Liver (tissue), 9 donors: ENCODE measurements around the gene SPTLC2. TPM values are rescaled to one million over a fixed set of nuclear protein-coding genes. Genes with fewer than 3 reads are reported as not detected.

ENCODE experiments used
- DNase-seq: peaks from one replicate; pipeline ENCODE4 v3.0.0-alpha.2; 2017; ENCODE audit warnings: low spot score
- H3K27ac ChIP-seq, 2 donors: one replicate each; pipeline ENCODE4 v1.7.0; 2013; ENCODE audit warnings: inconsistent platforms in 2 of 2, low read length in 2 of 2, control low read depth in 1 of 2, low read depth in 1 of 2, mild to moderate bottlenecking in 1 of 2
- H3K27me3 ChIP-seq, 4 donors: one replicate each; pipeline versions ENCODE4 v1.6.1 to v1.7.0; 2013; ENCODE audit warnings: low read length in 3 of 4, inconsistent platforms in 1 of 4, mild to moderate bottlenecking in 1 of 4, moderate library complexity in 1 of 4; ENCODE audit not compliant: control insufficient read depth in 4 of 4, insufficient read depth in 4 of 4
- H3K36me3 ChIP-seq, 4 donors: one replicate each; pipeline versions ENCODE4 v1.6.1 to v1.7.0; 2013; ENCODE audit warnings: low read length in 3 of 4, mild to moderate bottlenecking in 3 of 4, low read depth in 1 of 4, moderate library complexity in 1 of 4; ENCODE audit not compliant: control insufficient read depth in 4 of 4, insufficient read depth in 3 of 4
- H3K4me1 ChIP-seq, 4 donors: one replicate each; pipeline versions ENCODE4 v1.6.1 to v1.7.0; 2013; ENCODE audit warnings: low read length in 3 of 4, mild to moderate bottlenecking in 3 of 4, moderate library complexity in 1 of 4; ENCODE audit not compliant: control insufficient read depth in 4 of 4, insufficient read depth in 4 of 4
- H3K4me3 ChIP-seq, 3 donors: one replicate each; pipeline versions ENCODE4 v1.6.1 to v1.7.0; 2013; ENCODE audit warnings: low read length in 3 of 3, control low read depth in 1 of 3, low read depth in 1 of 3, mild to moderate bottlenecking in 1 of 3
- H3K9ac ChIP-seq, 2 donors: one replicate each; pipeline ENCODE4 v1.7.0; 2013; ENCODE audit warnings: low read length in 2 of 2, mild to moderate bottlenecking in 2 of 2, moderate library complexity in 2 of 2, control low read depth in 1 of 2, low read depth in 1 of 2
- H3K9me3 ChIP-seq, 4 donors: one replicate each; pipeline versions ENCODE4 v1.6.1 to v1.7.0; 2013; ENCODE audit warnings: low read length in 3 of 4; ENCODE audit not compliant: control insufficient read depth in 4 of 4
- EGR1 ChIP-seq, 2 donors: IDR thresholded peaks; 2 replicates each; pipeline ENCODE4 v1.6.1; 2016 to 2018; ENCODE audit warnings: antibody characterized with exemption in 2 of 2, low read depth in 2 of 2
- FOXA1 ChIP-seq: IDR thresholded peaks from 2 replicates; pipeline ENCODE4 v1.6.1; 2016; ENCODE audit warnings: antibody characterized with exemption
- HNF4A ChIP-seq, 2 donors: conservative IDR thresholded peaks; 2 replicates each; pipeline ENCODE4 v1.6.1; 2016; ENCODE audit warnings: antibody characterized with exemption in 2 of 2, mild to moderate bottlenecking in 2 of 2
- HNF4G ChIP-seq: IDR thresholded peaks from 2 replicates; pipeline ENCODE4 v1.6.1; 2016; ENCODE audit warnings: antibody characterized with exemption
- MAX ChIP-seq: IDR thresholded peaks from 2 replicates; pipeline ENCODE4 v1.6.1; 2016; ENCODE audit warnings: antibody characterized with exemption
- NR2F2 ChIP-seq: IDR thresholded peaks from 2 replicates; pipeline ENCODE4 v1.6.1; 2016; ENCODE audit warnings: antibody characterized with exemption
- RAD21 ChIP-seq, 2 donors: IDR thresholded peaks; 2 replicates each; pipeline ENCODE4 v1.6.1; 2016; ENCODE audit warnings: antibody characterized with exemption in 2 of 2, mild to moderate bottlenecking in 2 of 2
- REST ChIP-seq: IDR thresholded peaks from 2 replicates; pipeline ENCODE4 v1.6.1; 2016; ENCODE audit warnings: antibody characterized with exemption, mild to moderate bottlenecking
- RXRA ChIP-seq, 2 donors: IDR thresholded peaks; 2 replicates each; pipeline ENCODE4 v1.6.1; 2017 to 2018; ENCODE audit warnings: antibody characterized with exemption in 2 of 2, mild to moderate bottlenecking in 1 of 2
- SP1 ChIP-seq: IDR thresholded peaks from 2 replicates; pipeline ENCODE4 v1.6.1; 2018; ENCODE audit warnings: antibody characterized with exemption, mild to moderate bottlenecking
- TAF1 ChIP-seq: conservative IDR thresholded peaks from 2 replicates; pipeline ENCODE4 v1.6.1; 2016; ENCODE audit warnings: antibody characterized with exemption, mild to moderate bottlenecking
- YY1 ChIP-seq: IDR thresholded peaks from 2 replicates; pipeline ENCODE4 v1.6.1; 2016; ENCODE audit warnings: antibody characterized with exemption, mild to moderate bottlenecking
- WGBS: extraction: QIAGEN DNeasy Blood & Tissue Kit; methylation state at CpG from one replicate; pipeline ENCODE4 v1.1.7; 2013; 5-methylcytosine and 5-hydroxymethylcytosine counted together
- polyA plus RNA-seq, 2 donors: library from polyadenylated mRNA; stranded (reverse) in 1 of 2; unstranded in 1 of 2; fragments of 200-250 nt in 1 of 2; fragments of >200 nt in 1 of 2; fragmentation: Nextera tagmentation in 1 of 2; extraction: Ambion mirVana in 1 of 2; gene quantifications; one replicate each; pipeline versions ENCODE4 v1.2.1 to v1.2.3, GENCODE V29; 2013 to 2015
- total RNA-seq, 2 donors: library from RNA; depleted of rRNA; stranded (reverse); fragments of >200 nt; gene quantifications; one replicate each; pipeline ENCODE4 v1.2.3, GENCODE V29; 2014
- TF ChIP-seq, protein P1 (sequence below): fragments of 150-350 bp; IDR thresholded peaks from 2 replicates; pipeline ENCODE4 v1.5.1; 2017; ENCODE audit warnings: improper control_type of control experiment, low read depth, low read length; ENCODE audit not compliant: missing input control
- donor health status: healthy.
- donor health status: healthy.
- donor health status: healthy.
- donor health status: healthy.
- donor health status: healthy.

The SPTLC2 gene
- total and polyA plus RNA-seq, 4 donors = 3.9 to 19.2 (median 9.9) TPM

GRCh38 chr14:77459072-77459723 is 157.2 kb downstream of the SPTLC2 start:
- peak overlapping the region; percentile 79 to 99 for H3K9ac ChIP-seq
- peak overlapping the region; percentile 68 to 90 (median 88) for H3K4me3 ChIP-seq
- peaks cover 7 to 40% (median 34%) of the 10 kb centered on the region in 4 donors for H3K36me3 ChIP-seq
- H3K9me3 ChIP-seq = no peaks in the 10 kb centered on the region
- WGBS = 50% methylated on average over 13 of the region's 13 CpGs
- TF ChIP-seq MAX (no peak), SP1 (no peak), RXRA (IDR thresholded peaks at IDR 0.05) (no peak), RAD21 (IDR thresholded peaks at IDR 0.05) (peak; percentile 49 to 68)
- TF ChIP-seq, protein P1, sequence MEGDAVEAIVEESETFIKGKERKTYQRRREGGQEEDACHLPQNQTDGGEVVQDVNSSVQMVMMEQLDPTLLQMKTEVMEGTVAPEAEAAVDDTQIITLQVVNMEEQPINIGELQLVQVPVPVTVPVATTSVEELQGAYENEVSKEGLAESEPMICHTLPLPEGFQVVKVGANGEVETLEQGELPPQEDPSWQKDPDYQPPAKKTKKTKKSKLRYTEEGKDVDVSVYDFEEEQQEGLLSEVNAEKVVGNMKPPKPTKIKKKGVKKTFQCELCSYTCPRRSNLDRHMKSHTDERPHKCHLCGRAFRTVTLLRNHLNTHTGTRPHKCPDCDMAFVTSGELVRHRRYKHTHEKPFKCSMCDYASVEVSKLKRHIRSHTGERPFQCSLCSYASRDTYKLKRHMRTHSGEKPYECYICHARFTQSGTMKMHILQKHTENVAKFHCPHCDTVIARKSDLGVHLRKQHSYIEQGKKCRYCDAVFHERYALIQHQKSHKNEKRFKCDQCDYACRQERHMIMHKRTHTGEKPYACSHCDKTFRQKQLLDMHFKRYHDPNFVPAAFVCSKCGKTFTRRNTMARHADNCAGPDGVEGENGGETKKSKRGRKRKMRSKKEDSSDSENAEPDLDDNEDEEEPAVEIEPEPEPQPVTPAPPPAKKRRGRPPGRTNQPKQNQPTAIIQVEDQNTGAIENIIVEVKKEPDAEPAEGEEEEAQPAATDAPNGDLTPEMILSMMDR = peak; percentile 25
- DNase-seq = peak; percentile 56
- H3K27ac ChIP-seq = no peak overlapping the region
- H3K4me1 ChIP-seq = peaks cover 0 to 30% (median 16%) of the 10 kb centered on the region in 4 donors
- no peaks in the 10 kb centered on the region for H3K27me3 ChIP-seq

- H3K9ac ChIP-seq = peak overlapping the region; percentile 79 to 99
- H3K36me3 ChIP-seq = peaks cover 7 to 32% (median 28%) of the 10 kb centered on the region in 4 donors
- TF ChIP-seq EGR1 (IDR thresholded peaks at IDR 0.05; ENCODE audit: low read depth in 2 of 2) (no peak), YY1 (no peak), TAF1 (peak; percentile 9), REST (peak; percentile 10), HNF4A (conservative IDR thresholded peaks at IDR 0.05) (no peak), NR2F2 (no peak), SP1 (no peak), RXRA (IDR thresholded peaks at IDR 0.05) (no peak), HNF4G (no peak), MAX (peak; percentile 14), FOXA1 (no peak), RAD21 (IDR thresholded peaks at IDR 0.05) (no peak)
- H3K9me3 ChIP-seq = no peaks in the 10 kb centered on the region
- peaks cover 0 to 30% (median 16%) of the 10 kb centered on the region in 4 donors for H3K4me1 ChIP-seq
- no peaks in the 10 kb centered on the region for H3K27me3 ChIP-seq
- peak overlapping the region; percentile 68 to 90 (median 88) for H3K4me3 ChIP-seq
- peak; percentile 75 for DNase-seq
- H3K27ac ChIP-seq = peak overlapping the region; percentile 86 to 99
- under 1% methylated on average over 29 of the region's 29 CpGs for WGBS
Measured at GRCh38 chr14:77458249-77458950, 158.0 kb downstream of the SPTLC2 start.
